Right cardiac atrium (tissue), 5 donors: Measurements from ENCODE around the gene NTN1. TPM values are rescaled to one million over a fixed set of nuclear protein-coding genes. Genes with fewer than 3 reads are reported as not detected.
A peak's percentile ranks its signal among the peaks of the same experiment; 100 is the strongest.

Experiments
- ATAC-seq, 2 donors: fragments of 200-7000 bp; cut with Tn5 transposase; one replicate each; pipeline versions ENCODE4 v1.8.0 to v1.9.1; 2020; ENCODE audit warnings: moderate library complexity in 2 of 2, mild to moderate bottlenecking in 1 of 2
- DNase-seq, 3 donors: peaks; one replicate each; pipeline ENCODE4 v3.0.0-alpha.2; 2020
- H3K27ac ChIP-seq: one replicate; pipeline ENCODE4 v1.5.1; 2013; ENCODE audit warnings: mild to moderate bottlenecking, low read length, control low read depth, moderate library complexity
- H3K27me3 ChIP-seq: one replicate; pipeline ENCODE4 v1.6.1; 2013; ENCODE audit not compliant: control insufficient read depth, insufficient read depth
- H3K4me1 ChIP-seq: one replicate; pipeline ENCODE4 v1.6.1; 2013; ENCODE audit warnings: low read length; ENCODE audit not compliant: control insufficient read depth, insufficient read depth
- H3K4me3 ChIP-seq: one replicate; pipeline ENCODE4 v1.5.1; 2013; ENCODE audit warnings: low read length, control low read depth
- H3K9me3 ChIP-seq: one replicate; pipeline ENCODE4 v1.6.1; 2013; ENCODE audit warnings: low read length; ENCODE audit not compliant: control insufficient read depth
- WGBS: extraction: QIAGEN DNeasy Blood & Tissue Kit; methylation state at CpG from one replicate; pipeline ENCODE4 v1.1.7; 2013; 5-methylcytosine and 5-hydroxymethylcytosine counted together
- intact Hi-C, 4 donors: fragments of 100-400 bp; cut with DNase I; formaldehyde crosslinking; loops; one replicate each; pipeline versions ENCODE4 v1.11.0 to v1.14.0; 2022 to 2023
- polyA plus RNA-seq: library from polyadenylated mRNA; stranded (reverse); fragments of 200-250 nt; gene quantifications from one replicate; pipeline ENCODE4 v1.2.3, GENCODE V29; 2013
- total RNA-seq, 4 donors: library from RNA; stranded (reverse); fragmentation: NEBNext Ultra II Directional; extraction: Animal tissue kit (Norgen Biotek cat#: 25700); gene quantifications; one replicate each; pipeline ENCODE4 v1.2.1, GENCODE V29; 2021
- donor health status: healthy with polysubstance abuse.
- donor health status: DM: no; HTN: yes; CAD: no.
- donor health status: DM: no; HTN: no; CAD: no.
- donor health status: DM: no; HTN: yes; CAD: no; lungs with severe emphysema.
- donor health status: DM: yes; HTN: yes; CAD: no.

Gene NTN1
- total and polyA plus RNA-seq, 5 donors: 90.5 to 265 (median 179) TPM

DNA sequence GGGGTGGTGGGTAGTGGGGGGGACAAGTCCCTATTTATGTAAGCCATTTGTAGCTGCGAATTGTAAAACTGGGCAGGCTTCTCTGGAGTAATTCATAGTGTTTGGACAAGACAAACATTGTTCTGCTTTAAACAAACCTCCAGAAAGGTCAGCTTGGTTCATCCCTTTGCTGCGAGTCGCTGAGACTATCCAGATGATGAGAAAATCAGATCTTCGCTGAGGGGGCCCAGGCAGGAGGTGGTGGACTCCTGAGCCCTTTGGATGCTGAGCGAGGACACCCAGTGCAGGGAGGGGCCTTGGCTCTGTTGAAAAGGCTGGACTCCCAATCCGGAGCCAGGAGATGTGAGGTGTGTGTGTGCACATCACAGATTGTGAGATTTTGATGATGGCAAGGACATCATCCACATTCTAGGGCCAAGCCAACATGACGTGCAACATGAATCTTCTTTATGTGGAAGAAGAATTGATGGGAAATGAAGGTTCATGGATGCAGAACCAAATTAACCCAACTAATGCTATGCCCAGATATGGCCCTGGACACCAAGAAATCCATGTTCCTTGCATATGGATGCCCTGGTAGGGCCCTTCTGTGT is 15.0 kb upstream of the NTN1 start:
- ATAC-seq (no peak), DNase-seq (no peak)
- 86% methylated on average over 7 of the region's 7 CpGs for WGBS
- H3K4me1 ChIP-seq: no peaks in the 10 kb centered on the region
- H3K4me3 ChIP-seq: no peak overlapping the region
- no peaks in the 10 kb centered on the region for H3K9me3 ChIP-seq
- no peaks in the 10 kb centered on the region for H3K27me3 ChIP-seq
- H3K27ac ChIP-seq: no peak overlapping the region
- intact Hi-C loops: no loop called here

DNA sequence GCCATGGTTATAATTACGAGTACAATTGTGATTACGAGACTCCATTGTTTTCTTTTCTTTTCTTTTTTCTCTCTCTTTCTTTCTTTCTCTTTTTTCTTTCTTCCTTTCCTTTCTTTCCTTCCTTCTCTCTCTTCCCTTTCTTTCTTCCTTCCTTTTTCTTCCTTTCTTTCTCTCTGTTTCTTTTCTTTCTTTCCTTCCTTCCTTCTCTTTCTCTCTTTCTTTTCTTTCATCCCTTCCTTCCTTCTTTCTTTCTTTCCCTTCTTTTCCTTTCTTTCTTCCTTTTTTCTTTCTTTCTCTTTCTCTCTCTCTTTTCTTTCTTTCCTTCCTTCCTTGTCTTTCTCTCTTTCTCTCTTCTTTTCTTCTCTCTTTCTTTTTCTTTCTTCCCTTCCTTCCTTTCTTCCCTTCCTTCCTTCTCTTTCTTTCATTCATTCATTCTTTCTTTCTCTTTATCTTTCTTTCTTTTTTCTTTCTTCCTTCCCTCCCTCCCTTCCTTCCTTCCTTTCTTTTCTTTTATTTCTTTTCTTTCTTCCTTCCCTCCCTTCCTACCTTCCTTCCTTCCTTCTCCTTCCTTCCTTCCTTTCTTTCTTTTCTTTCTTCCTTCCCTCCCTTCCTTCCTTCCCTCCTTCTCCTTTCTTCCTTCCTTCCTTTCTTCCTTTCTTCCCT is 14.1 kb upstream of the NTN1 start:
- WGBS: 97% methylated on average over 2 of the region's 2 CpGs
- intact Hi-C loops: no loop called here
- Histone ChIP-seq H3K27ac (no peak overlapping the region), H3K9me3 (no peaks in the 10 kb centered on the region), H3K27me3 (no peaks in the 10 kb centered on the region), H3K4me3 (no peak overlapping the region), H3K4me1 (no peaks in the 10 kb centered on the region)
- no peak for ATAC-seq
- no peak for DNase-seq

DNA sequence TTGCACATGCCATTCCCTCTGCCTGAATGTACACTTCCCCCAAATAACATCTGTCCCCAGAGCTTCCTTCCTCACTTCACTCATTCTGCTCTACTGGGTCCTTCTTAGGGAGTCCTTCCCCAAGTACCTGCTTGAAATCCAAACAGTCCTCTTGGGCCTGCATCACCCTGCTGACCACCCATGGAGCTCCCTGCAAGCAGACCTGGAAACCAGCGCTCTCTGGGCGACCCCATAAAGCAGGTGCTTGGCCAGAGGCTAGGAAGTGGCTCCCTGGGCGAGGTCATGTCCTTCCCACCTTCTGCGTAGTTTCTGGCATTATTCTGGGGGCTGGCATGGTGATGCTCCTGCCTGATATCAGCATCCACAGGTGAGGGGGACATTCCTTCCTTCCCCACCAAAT is 12.2 kb upstream of the NTN1 start:
- ATAC-seq: no peak
- intact Hi-C loops: no loop called here
- no peak for DNase-seq
- Histone ChIP-seq H3K4me1 (no peaks in the 10 kb centered on the region), H3K27me3 (no peaks in the 10 kb centered on the region), H3K4me3 (no peak overlapping the region), H3K27ac (no peak overlapping the region), H3K9me3 (no peaks in the 10 kb centered on the region)
- 81% methylated on average over 4 of the region's 4 CpGs for WGBS

DNA sequence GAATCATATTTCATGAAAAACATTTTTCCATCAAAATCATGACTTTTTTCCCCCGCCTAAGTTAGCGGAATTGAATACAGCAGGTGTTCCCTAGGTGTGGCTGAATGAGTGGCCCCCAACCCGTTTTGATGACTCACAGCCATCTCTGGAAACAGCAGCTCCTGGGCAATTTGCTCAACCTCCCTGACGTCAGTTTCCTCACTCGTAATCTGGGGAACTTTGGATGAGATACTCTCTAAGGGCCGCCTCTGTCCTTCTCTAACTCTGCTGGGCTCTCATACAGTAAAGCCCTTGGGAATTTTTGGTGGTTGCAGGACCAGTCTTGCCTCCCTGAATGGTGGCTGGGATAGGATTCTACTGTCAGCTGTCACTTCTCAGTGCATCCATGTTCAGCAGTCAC is 11.6 kb upstream of the NTN1 start:
- Histone ChIP-seq H3K4me1 (no peaks in the 10 kb centered on the region), H3K4me3 (no peak overlapping the region), H3K9me3 (no peaks in the 10 kb centered on the region), H3K27me3 (no peaks in the 10 kb centered on the region), H3K27ac (no peak overlapping the region)
- DNase-seq (no peak), ATAC-seq (no peak)
- 57% methylated on average over 6 of the region's 6 CpGs for WGBS
- intact Hi-C loops: loop anchor here in 1 of 4 donors (5.0 kb wide), 1 partner anchor 203 kb away; no protein-coding TSS in a partner anchor

DNA sequence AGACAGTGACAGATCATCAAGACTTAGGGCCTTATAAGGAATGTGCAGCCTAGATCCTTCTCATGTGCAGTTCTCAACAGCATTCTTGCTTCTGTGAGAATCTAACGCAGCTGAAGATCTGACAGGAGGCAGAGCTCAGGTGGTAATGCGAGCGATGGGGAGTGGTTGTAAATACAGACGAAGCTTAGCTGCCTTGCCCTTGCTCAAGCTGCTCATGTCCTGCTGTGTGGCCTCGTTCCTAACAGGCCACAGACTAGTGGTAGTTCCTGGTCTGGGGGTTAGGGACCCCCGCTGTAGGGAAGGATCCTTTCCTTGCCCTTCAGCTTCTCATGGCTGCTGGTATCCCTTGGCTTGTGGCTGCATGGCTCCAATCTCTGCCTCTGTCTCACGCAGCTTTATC is 10.3 kb upstream of the NTN1 start:
- Histone ChIP-seq H3K27ac (no peak overlapping the region), H3K4me3 (no peak overlapping the region), H3K27me3 (no peaks in the 10 kb centered on the region), H3K4me1 (no peaks in the 10 kb centered on the region), H3K9me3 (no peaks in the 10 kb centered on the region)
- ATAC-seq (no peak), DNase-seq (no peak)
- intact Hi-C loops: loop anchor here in 1 of 4 donors (5.0 kb wide), 1 partner anchor 201 kb away; no protein-coding TSS in a partner anchor
- 90% methylated on average over 7 of the region's 7 CpGs for WGBS

DNA sequence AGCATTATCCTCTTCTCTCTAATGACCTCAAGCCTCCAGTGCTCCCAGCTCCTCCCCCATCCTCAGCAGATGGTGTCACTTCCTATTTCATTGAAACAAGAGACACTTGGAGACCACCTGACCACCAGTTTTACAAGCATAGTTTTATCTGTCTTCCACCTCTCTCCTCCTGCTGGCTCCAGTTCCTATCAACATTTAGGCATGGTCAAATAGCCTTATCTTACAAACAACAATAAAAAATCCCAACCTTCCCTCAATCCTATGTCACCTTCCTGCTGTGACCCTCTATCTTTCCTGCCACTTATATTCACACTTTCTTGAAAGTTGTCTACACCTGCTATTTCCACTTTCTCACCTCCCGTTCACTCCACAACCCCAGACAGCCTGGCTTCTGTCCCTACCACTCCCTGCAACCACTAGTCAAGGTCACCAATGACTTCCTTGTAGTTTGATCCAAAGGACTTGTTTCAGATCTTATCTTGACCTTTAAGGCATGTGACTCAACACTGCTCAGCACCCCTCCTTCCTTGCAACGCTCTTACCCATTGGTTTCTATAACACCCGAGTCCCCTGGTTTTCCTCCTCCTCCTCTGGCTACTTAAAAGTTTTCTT is 4.3 kb upstream of the NTN1 start:
- Histone ChIP-seq H3K4me3 (no peak overlapping the region), H3K4me1 (no peaks in the 10 kb centered on the region), H3K9me3 (no peaks in the 10 kb centered on the region), H3K27me3 (no peaks in the 10 kb centered on the region), H3K27ac (peak overlapping the region; percentile 68)
- intact Hi-C loops: no loop called here
- 22% methylated on average over 3 of the region's 3 CpGs for WGBS
- ATAC-seq (peak; percentile 59 to 66), DNase-seq (peak in 1 of 3 donors; percentile 26)

DNA sequence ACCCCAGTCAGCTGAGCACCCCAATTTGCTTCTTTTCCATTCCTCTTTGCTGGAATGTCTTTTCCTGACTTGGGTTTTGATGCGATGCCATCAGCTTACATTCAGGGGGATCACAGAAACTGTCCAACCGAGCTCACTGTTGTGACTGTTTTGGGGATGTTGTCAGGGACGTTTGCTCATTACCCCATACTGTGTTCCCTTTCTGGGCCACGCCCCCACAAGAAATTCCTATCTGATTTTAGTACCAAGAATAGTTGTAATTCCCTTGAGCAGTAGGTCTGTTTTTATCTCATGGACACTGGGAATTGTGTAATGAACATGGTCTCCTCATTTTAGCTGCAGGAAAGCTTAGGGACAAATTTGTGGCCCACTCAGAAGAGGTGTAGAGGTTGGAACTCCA is 2.6 kb upstream of the NTN1 start:
- H3K27ac ChIP-seq: no peak overlapping the region
- H3K9me3 ChIP-seq: no peaks in the 10 kb centered on the region
- no peak for DNase-seq
- intact Hi-C loops: no loop called here
- ATAC-seq: no peak
- H3K27me3 ChIP-seq: no peaks in the 10 kb centered on the region
- WGBS: 65% methylated on average over 4 of the region's 4 CpGs
- no peak overlapping the region for H3K4me3 ChIP-seq
- no peaks in the 10 kb centered on the region for H3K4me1 ChIP-seq

DNA sequence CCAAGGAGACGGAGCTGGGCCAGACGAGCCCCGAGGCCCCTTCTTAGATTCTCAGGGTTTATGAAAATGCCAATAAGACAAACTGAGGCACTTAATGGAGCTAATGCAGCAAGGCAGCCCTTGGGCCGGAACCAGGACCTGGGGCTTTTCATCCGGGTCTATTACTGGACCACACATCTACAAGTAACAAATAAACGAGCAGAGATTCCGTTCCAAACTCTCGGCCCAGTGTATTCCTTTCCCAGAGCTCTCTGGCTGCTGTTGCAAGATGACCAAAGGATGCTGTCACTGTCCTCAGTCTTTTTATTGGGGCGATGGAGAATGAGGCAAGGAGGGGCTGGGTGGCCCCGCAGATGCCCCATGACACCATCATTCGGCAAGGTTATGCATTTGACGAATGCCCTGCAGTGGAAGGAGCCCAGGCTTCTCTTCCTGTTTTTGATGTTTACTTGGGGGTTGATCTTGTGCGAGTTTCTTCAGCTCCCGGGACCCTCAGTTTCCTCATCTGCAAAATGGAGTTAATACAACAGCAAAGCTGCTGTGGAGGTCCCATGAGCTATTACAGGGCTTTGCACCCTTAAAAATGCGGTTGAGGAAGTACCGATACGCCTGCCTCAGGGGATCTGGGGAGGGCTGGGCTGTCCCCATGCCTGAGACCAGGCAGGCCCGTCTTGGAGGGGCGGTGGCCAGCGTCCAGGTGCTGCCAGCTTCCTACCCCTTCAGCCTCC is 1.1 kb upstream of the NTN1 start:
- Histone ChIP-seq H3K9me3 (no peaks in the 10 kb centered on the region), H3K4me1 (no peaks in the 10 kb centered on the region), H3K27me3 (no peaks in the 10 kb centered on the region), H3K27ac (no peak overlapping the region), H3K4me3 (peak overlapping the region; percentile 87)
- intact Hi-C loops: loop anchor here in 1 of 4 donors (5.0 kb wide), 1 partner anchor 82 kb away; no protein-coding TSS in a partner anchor
- peak in 1 of 2 donors; percentile 1 for ATAC-seq
- peak in 1 of 3 donors; percentile 50 for DNase-seq
- 48% methylated on average over 20 of the region's 20 CpGs for WGBS

DNA sequence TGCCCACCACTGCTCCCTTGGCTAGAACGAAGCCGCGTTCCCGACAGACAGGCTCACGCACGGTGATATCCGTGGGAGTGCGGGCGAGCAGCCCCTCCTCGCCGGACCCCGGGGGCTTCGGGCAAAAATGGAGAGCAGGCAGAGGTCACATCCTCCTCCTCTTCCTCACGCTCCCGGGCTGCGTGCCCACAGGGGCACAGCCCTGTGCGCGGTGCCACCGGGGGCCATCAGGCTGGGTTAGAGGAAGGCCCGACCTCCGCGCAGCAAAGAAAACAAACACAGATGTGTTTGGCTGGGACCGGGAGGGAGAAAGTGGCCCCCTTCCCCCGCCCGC is 519 bp upstream of the NTN1 start:
- WGBS: 1% methylated on average over 25 of the region's 25 CpGs
- Histone ChIP-seq H3K27ac (peak overlapping the region; percentile 55), H3K4me1 (no peaks in the 10 kb centered on the region), H3K27me3 (no peaks in the 10 kb centered on the region), H3K9me3 (no peaks in the 10 kb centered on the region), H3K4me3 (peak overlapping the region; percentile 87)
- ATAC-seq (no peak), DNase-seq (peak in 1 of 3 donors; percentile 59)
- intact Hi-C loops: loop anchor here in 1 of 4 donors (5.0 kb wide), 1 partner anchor 82 kb away; no protein-coding TSS in a partner anchor

DNA sequence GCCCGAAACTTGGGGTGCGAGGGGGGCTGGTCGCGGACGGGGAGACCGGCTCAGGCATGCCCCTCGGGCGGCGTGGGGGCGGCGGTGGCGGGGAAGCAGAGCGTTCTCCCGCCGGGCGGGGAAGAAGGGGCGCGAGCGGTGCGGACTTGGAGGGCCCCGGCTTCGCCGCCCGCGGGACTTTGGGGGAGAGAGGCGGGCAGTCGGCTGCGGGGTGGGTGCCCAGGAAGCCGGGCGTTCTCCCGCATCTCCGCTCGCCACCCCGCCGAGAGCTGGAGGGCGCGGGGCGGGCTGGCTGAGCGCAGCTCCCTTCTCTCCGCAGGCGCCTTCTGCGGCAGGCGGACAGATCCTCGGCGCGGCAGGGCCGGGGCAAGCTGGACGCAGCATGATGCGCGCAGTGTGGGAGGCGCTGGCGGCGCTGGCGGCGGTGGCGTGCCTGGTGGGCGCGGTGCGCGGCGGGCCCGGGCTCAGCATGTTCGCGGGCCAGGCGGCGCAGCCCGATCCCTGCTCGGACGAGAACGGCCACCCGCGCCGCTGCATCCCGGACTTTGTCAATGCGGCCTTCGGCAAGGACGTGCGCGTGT is 772 bp downstream of the NTN1 start:
- under 1% methylated on average over 79 of the region's 79 CpGs for WGBS
- DNase-seq (peak; percentile 66 to 79 (median 79)), ATAC-seq (peak; percentile 62 to 78)
- H3K4me3 ChIP-seq: peak overlapping the region; percentile 87
- no peaks in the 10 kb centered on the region for H3K9me3 ChIP-seq
- peak overlapping the region; percentile 19 for H3K27ac ChIP-seq
- no peaks in the 10 kb centered on the region for H3K4me1 ChIP-seq
- no peaks in the 10 kb centered on the region for H3K27me3 ChIP-seq
- intact Hi-C loops: loop anchor here in 1 of 4 donors (5.0 kb wide), 1 partner anchor 80 kb away; no protein-coding TSS in a partner anchor
